Skin epidermis (tissue), 12 donors: ENCODE measurements around the gene LYL1.

Source experiments
- H3K27ac ChIP-seq, 21 experiments: fragments of 200-600 bp; sonication (generic) in 11 of 21; one replicate each; pipeline ENCODE4 v1.5.0; 2020; ENCODE audit warnings: mild to moderate bottlenecking in 3 of 21, inconsistent platforms in 2 of 21, moderate library complexity in 2 of 21
- H3K4me3 ChIP-seq, 7 experiments: fragments of 200-600 bp; sonication (generic) in 2 of 7; one replicate each; pipeline ENCODE4 v1.5.0; 2020; ENCODE audit warnings: inconsistent platforms in 2 of 7, mild to moderate bottlenecking in 2 of 7, moderate library complexity in 1 of 7

LYL1 gene

GRCh38 chr19:13116282-13117175 is 13.9 kb upstream of the LYL1 start, which contains the start of gene TRMT1:
TSS of gene TRMT1 (minus strand) at chr19:13116740. CDS start at chr19:13116399, 341 bp downstream.
- H3K4me3 ChIP-seq, result peak within 1 kb of the TSS; percentile 66 to 100 (median 89)
- H3K27ac ChIP-seq, result peak within 1 kb of the TSS; percentile 23 to 91 (median 81)

- Histone ChIP-seq H3K4me3 (peak overlapping the region; percentile 66 to 100 (median 89)), H3K27ac (peak overlapping the region in 20 of 21 experiments; percentile 39 to 91 (median 82))
Measured at GRCh38 chr19:13115936-13116281, 13.3 kb upstream of the LYL1 start.

GRCh38 chr19:13112555-13112954 is 9.9 kb upstream of the LYL1 start:
- H3K4me3 ChIP-seq, result no peak overlapping the region
- no peak overlapping the region for H3K27ac ChIP-seq

GRCh38 chr19:13110099-13110610 is 7.5 kb upstream of the LYL1 start:
- H3K4me3 ChIP-seq, result no peak overlapping the region
- no peak overlapping the region for H3K27ac ChIP-seq

GRCh38 chr19:13109361-13110098 is 6.9 kb upstream of the LYL1 start:
- Histone ChIP-seq H3K27ac (no peak overlapping the region), H3K4me3 (no peak overlapping the region)

- peak overlapping the region in 20 of 21 experiments; percentile 14 to 97 (median 79) for H3K27ac ChIP-seq
- peak overlapping the region; percentile 4 to 39 (median 28) for H3K4me3 ChIP-seq
Measured at GRCh38 chr19:13104848-13105711, 2.4 kb upstream of the LYL1 start.

- H3K27ac ChIP-seq, result peak overlapping the region in 20 of 21 experiments; percentile 14 to 97 (median 79)
- H3K4me3 ChIP-seq, result peak overlapping the region; percentile 4 to 39 (median 28)
Measured at GRCh38 chr19:13104360-13104847, 1.7 kb upstream of the LYL1 start.

- Histone ChIP-seq H3K4me3 (peak overlapping the region in 6 of 7 experiments; percentile 19 to 48 (median 38)), H3K27ac (peak overlapping the region in 20 of 21 experiments; percentile 53 to 97 (median 80))
Measured at GRCh38 chr19:13103581-13104359, 1.1 kb upstream of the LYL1 start.

GRCh38 chr19:13102416-13102665 is 317 bp downstream of the LYL1 start:
- Histone ChIP-seq H3K4me3 (peak overlapping the region; percentile 35 to 48 (median 44)), H3K27ac (peak overlapping the region; percentile 52 to 97 (median 80))

GRCh38 chr19:13101590-13102415 is 855 bp downstream of the LYL1 start:
- Histone ChIP-seq H3K27ac (peak overlapping the region; percentile 52 to 97 (median 80)), H3K4me3 (peak overlapping the region; percentile 35 to 48 (median 44))

- Histone ChIP-seq H3K4me3 (peak overlapping the region; percentile 35 to 48 (median 44)), H3K27ac (peak overlapping the region in 17 of 21 experiments; percentile 41 to 97 (median 85))
Measured at GRCh38 chr19:13100841-13101589, 1.6 kb downstream of the LYL1 start.

GRCh38 chr19:13100031-13100588 is 2.5 kb downstream of the LYL1 start:
- H3K4me3 ChIP-seq, result peak overlapping the region in 4 of 7 experiments; percentile 25 to 49 (median 41)

GRCh38 chr19:13099073-13099999 is 3.3 kb downstream of the LYL1 start:
- H3K4me3 ChIP-seq, result peak overlapping the region; percentile 25 to 49 (median 37)

More at GRCh38 chr19:13100031-13100588, 2.5 kb downstream of the LYL1 start:
- peak overlapping the region in 20 of 21 experiments; percentile 66 to 97 (median 86) for H3K27ac ChIP-seq

GRCh38 chr19:13098277-13099072 is 4.2 kb downstream of the LYL1 start:
- peak overlapping the region in 20 of 21 experiments; percentile 66 to 97 (median 86) for H3K27ac ChIP-seq

More at GRCh38 chr19:13099073-13099999, 3.3 kb downstream of the LYL1 start:
- peak overlapping the region in 20 of 21 experiments; percentile 66 to 97 (median 86) for H3K27ac ChIP-seq

More at GRCh38 chr19:13098277-13099072, 4.2 kb downstream of the LYL1 start:
- peak overlapping the region; percentile 25 to 49 (median 37) for H3K4me3 ChIP-seq
